ENCODE results near the gene CFAP74. TPM values are rescaled to one million over a fixed set of nuclear protein-coding genes. Genes with fewer than 3 reads are reported as not detected.

CFAP74 gene
- total RNA-seq, 8 experiments from 2014 or later = 0.22 to 3.7 (median 0.46) TPM; not detected in 1

- WGBS, 10 experiments = 27 to 86% (median 76%) methylated on average over 2 to 7 of the region's 10 CpGs; no CpG with 5 or more reads in 4 of the 10 experiments
- no peak overlapping the region for H3K4me3 ChIP-seq
- peak in 2 of 8 experiments; percentile 2 to 4 for ATAC-seq (replicated peaks in 6 of 8)
- peaks cover 0 to 5% of the 10 kb centered on the region in 2 donors for H3K4me1 ChIP-seq (replicated peaks in 1 of 2)
- H3K27ac ChIP-seq = no peak overlapping the region
- in situ Hi-C loops (cut with MboI; ENCODE audit: low pct_unique_long_range_greater_than_20kb in 2 of 9, low sequenced_read_pairs in 9 of 9, unreplicated experiment in 9 of 9) = loop anchor here in 1 of 9 experiments (10.0 kb wide), 1 partner anchor 79 kb away; no protein-coding TSS in a partner anchor
These were observed 38.0 kb downstream of the CFAP74 start for GRCh38 chr1:1965546-1965945.

GRCh38 chr1:1964811-1965210 lies 38.8 kb downstream of the CFAP74 start:
- no peak for ATAC-seq (replicated peaks in 6 of 8)
- Histone ChIP-seq H3K4me1 (replicated peaks in 1 of 2) (peaks cover 0 to 12% of the 10 kb centered on the region in 2 donors), H3K4me3 (no peak overlapping the region), H3K27ac (no peak overlapping the region)
- in situ Hi-C loops (cut with MboI; ENCODE audit: low pct_unique_long_range_greater_than_20kb in 2 of 9, low sequenced_read_pairs in 9 of 9, unreplicated experiment in 9 of 9) = loop anchor here in 1 of 9 experiments (10.0 kb wide), 1 partner anchor 80 kb away; no protein-coding TSS in a partner anchor
- WGBS, 10 experiments = 60 to 93% (median 77%) methylated on average over 2 to 9 of the region's 25 CpGs; no CpG with 5 or more reads in 3 of the 10 experiments

- Histone ChIP-seq H3K4me1 (replicated peaks in 1 of 2) (peaks cover 0 to 14% of the 10 kb centered on the region in 2 donors), H3K27ac (no peak overlapping the region), H3K4me3 (no peak overlapping the region)
- in situ Hi-C loops (cut with MboI; ENCODE audit: low pct_unique_long_range_greater_than_20kb in 2 of 9, low sequenced_read_pairs in 9 of 9, unreplicated experiment in 9 of 9) = loop anchor here in 1 of 9 experiments (10.0 kb wide), 1 partner anchor 81 kb away; no protein-coding TSS in a partner anchor
- no peak for ATAC-seq (replicated peaks in 6 of 8)
- WGBS, 10 experiments = 37 to 90% (median 77%) methylated on average over 3 to 15 of the region's 17 CpGs; no CpG with 5 or more reads in 1 of the 10 experiments
These were observed 40.0 kb downstream of the CFAP74 start for GRCh38 chr1:1963570-1963969.

- Histone ChIP-seq H3K27ac (no peak overlapping the region), H3K4me1 (replicated peaks in 1 of 2) (peaks cover 0 to 14% of the 10 kb centered on the region in 2 donors), H3K4me3 (no peak overlapping the region)
- in situ Hi-C loops (cut with MboI; ENCODE audit: low pct_unique_long_range_greater_than_20kb in 2 of 9, low sequenced_read_pairs in 9 of 9, unreplicated experiment in 9 of 9) = loop anchor here in 1 of 9 experiments (10.0 kb wide), 1 partner anchor 82 kb away; no protein-coding TSS in a partner anchor
- ATAC-seq (replicated peaks in 6 of 8) = no peak
- 13 to 93% (median 74%) methylated on average over 1 to 2 of the region's 2 CpGs; no CpG with 5 or more reads in 4 of the 10 experiments for WGBS, 10 experiments
These were observed 40.8 kb downstream of the CFAP74 start for GRCh38 chr1:1962752-1963151.

- peak in 1 of 8 experiments; percentile 17 for ATAC-seq (replicated peaks in 6 of 8)
- H3K4me1 ChIP-seq (replicated peaks in 1 of 2) = peaks cover 0 to 14% of the 10 kb centered on the region in 2 donors
- H3K27ac ChIP-seq = no peak overlapping the region
- H3K4me3 ChIP-seq = no peak overlapping the region
- in situ Hi-C loops (cut with MboI; ENCODE audit: low pct_unique_long_range_greater_than_20kb in 2 of 9, low sequenced_read_pairs in 9 of 9, unreplicated experiment in 9 of 9) = loop anchor here in 1 of 9 experiments (10.0 kb wide), 1 partner anchor 84 kb away; no protein-coding TSS in a partner anchor
- WGBS, 10 experiments = 0 to 80% (median 71%) methylated on average over 1 to 16 of the region's 17 CpGs
These were observed 42.9 kb downstream of the CFAP74 start for GRCh38 chr1:1960480-1961196.

- Histone ChIP-seq H3K4me3 (no peak overlapping the region), H3K27ac (no peak overlapping the region), H3K4me1 (replicated peaks in 1 of 2) (peaks cover 0 to 14% of the 10 kb centered on the region in 2 donors)
- in situ Hi-C loops (cut with MboI; ENCODE audit: low pct_unique_long_range_greater_than_20kb in 2 of 9, low sequenced_read_pairs in 9 of 9, unreplicated experiment in 9 of 9) = loop anchor here in 1 of 9 experiments (10.0 kb wide), 1 partner anchor 85 kb away; no protein-coding TSS in a partner anchor
- peak; percentile 88 to 98 (median 90) for ATAC-seq (replicated peaks in 6 of 8)
- WGBS, 10 experiments = 0 to 55% (median 4%) methylated on average over 1 to 8 of the region's 23 CpGs; no CpG with 5 or more reads in 3 of the 10 experiments
These were observed 43.6 kb downstream of the CFAP74 start for GRCh38 chr1:1959840-1960479.

- peaks cover 0 to 14% of the 10 kb centered on the region in 2 donors for H3K4me1 ChIP-seq (replicated peaks in 1 of 2)
- 82 to 87% methylated on average over 4 of the region's 12 CpGs; no CpG with 5 or more reads in 8 of the 10 experiments for WGBS, 10 experiments
- no peak overlapping the region for H3K27ac ChIP-seq
- H3K4me3 ChIP-seq = no peak overlapping the region
- in situ Hi-C loops (cut with MboI; ENCODE audit: low pct_unique_long_range_greater_than_20kb in 2 of 9, low sequenced_read_pairs in 9 of 9, unreplicated experiment in 9 of 9) = no loop called here
- peak in 1 of 8 experiments; percentile 4 for ATAC-seq (replicated peaks in 6 of 8)
These were observed 44.1 kb downstream of the CFAP74 start for GRCh38 chr1:1959459-1959839.

DNA sequence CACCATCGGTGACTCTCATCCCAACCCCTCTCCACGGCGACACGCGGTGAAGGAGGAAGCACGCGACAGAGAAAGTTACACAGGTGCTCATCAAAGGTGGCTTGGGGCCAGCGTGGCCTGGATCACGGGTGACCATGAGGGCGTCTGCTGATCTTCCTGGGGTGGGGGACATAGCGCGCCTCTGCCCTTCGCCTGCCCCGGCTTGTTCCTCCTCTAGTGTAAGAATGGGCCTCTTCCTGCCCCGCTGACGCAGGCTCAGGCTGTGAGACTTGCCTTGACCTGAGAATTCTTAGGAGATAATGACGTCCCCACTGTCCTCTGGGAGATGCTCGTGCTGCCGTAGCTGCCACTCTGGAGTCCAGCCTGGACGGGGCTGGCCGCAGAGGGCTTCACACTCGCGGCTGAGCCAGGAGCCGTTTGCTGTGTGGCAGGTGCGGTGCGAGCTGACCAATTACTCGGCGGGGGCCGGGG lies 45.5 kb downstream of the CFAP74 start:
- Histone ChIP-seq H3K4me3 (no peak overlapping the region), H3K4me1 (replicated peaks in 1 of 2) (peaks cover 0 to 14% of the 10 kb centered on the region in 2 donors), H3K27ac (no peak overlapping the region)
- in situ Hi-C loops (cut with MboI; ENCODE audit: low pct_unique_long_range_greater_than_20kb in 2 of 9, low sequenced_read_pairs in 9 of 9, unreplicated experiment in 9 of 9) = no loop called here
- ATAC-seq (replicated peaks in 6 of 8) = no peak
- WGBS, 10 experiments = 86 to 100% (median 91%) methylated on average over 1 to 22 of the region's 29 CpGs; no CpG with 5 or more reads in 4 of the 10 experiments

DNA sequence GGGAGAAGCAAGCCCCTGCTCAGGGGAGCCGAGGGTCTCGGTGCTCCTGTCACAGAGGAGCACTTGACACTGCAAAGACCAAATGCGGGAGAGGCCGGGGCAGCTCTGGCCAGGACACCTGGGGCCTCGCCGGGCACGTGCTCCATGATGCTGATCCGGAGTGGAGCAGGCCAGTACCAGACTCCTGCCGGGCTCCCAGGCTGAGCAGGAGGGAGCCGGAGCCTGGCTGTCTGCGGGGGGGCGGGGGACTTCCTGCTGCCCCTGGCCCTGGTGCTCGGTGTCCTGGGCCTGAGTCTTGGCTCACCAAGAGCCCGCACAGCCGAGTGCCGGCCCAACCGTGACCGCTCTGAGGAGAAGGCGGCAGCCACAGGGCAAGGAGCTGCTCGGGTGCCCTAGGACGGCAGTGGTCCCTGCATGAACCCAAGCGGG lies 46.0 kb downstream of the CFAP74 start:
- Histone ChIP-seq H3K4me3 (no peak overlapping the region), H3K4me1 (replicated peaks in 1 of 2) (peaks cover 0 to 14% of the 10 kb centered on the region in 2 donors), H3K27ac (no peak overlapping the region)
- in situ Hi-C loops (cut with MboI; ENCODE audit: low pct_unique_long_range_greater_than_20kb in 2 of 9, low sequenced_read_pairs in 9 of 9, unreplicated experiment in 9 of 9) = no loop called here
- no peak for ATAC-seq (replicated peaks in 6 of 8)
- WGBS, 10 experiments = 84 to 100% (median 94%) methylated on average over 2 to 7 of the region's 22 CpGs; no CpG with 5 or more reads in 5 of the 10 experiments

DNA sequence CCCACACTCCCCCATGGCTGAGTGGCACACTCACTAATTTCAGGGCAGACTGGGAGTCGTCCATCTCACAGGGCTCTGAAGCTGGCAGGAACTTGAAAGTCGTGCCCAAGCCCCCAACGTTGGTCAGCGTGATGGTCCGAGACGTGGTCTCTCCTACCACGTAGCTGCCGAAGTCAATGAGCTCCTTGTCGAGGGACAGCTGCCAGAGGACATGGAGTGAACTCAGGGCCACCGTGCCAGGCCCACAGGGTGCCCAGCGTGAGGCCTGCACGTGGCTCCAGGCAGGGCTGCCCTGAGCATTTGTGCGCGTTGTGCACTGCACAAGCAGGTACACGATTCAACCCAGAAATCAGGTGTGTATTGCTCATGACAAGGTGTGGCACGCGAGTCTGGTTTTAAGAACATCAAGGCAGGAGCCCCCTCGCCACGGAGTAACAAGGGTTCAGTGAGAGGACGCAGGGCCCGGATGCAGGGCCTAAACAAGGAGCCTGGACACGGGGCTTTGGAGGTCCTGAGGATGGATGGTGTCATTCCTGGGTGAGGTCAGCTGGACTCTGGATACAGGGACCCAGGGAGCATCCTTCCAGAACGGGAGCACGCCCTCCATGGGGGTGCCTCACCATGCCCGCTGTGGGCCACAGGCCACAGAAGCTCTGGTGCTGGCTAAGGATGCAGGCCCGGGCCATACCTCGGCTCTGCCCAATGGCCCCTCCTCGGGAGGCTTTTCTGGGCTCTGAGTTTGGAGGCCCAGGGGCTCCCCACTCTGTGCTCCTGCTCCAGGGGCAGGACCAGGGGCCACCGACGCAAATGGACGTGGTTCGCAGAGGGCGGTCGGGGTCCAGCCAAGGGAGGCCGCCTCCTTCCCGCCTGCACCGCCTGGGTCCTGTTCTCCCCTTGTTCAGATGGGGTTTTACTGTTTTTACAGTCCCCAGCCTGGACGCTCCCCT lies 46.7 kb downstream of the CFAP74 start:
- peaks cover 0 to 14% of the 10 kb centered on the region in 2 donors for H3K4me1 ChIP-seq (replicated peaks in 1 of 2)
- no peak overlapping the region for H3K27ac ChIP-seq
- no peak for ATAC-seq (replicated peaks in 6 of 8)
- in situ Hi-C loops (cut with MboI; ENCODE audit: low pct_unique_long_range_greater_than_20kb in 2 of 9, low sequenced_read_pairs in 9 of 9, unreplicated experiment in 9 of 9) = no loop called here
- 60 to 92% (median 74%) methylated on average over 1 to 17 of the region's 38 CpGs; no CpG with 5 or more reads in 4 of the 10 experiments for WGBS, 10 experiments
- H3K4me3 ChIP-seq = no peak overlapping the region

- no peak for ATAC-seq (replicated peaks in 6 of 8)
- peaks cover 0 to 14% of the 10 kb centered on the region in 2 donors for H3K4me1 ChIP-seq (replicated peaks in 1 of 2)
- in situ Hi-C loops (cut with MboI; ENCODE audit: low pct_unique_long_range_greater_than_20kb in 2 of 9, low sequenced_read_pairs in 9 of 9, unreplicated experiment in 9 of 9) = no loop called here
- 70 to 90% (median 84%) methylated on average over 2 to 6 of the region's 7 CpGs; no CpG with 5 or more reads in 6 of the 10 experiments for WGBS, 10 experiments
- H3K27ac ChIP-seq = no peak overlapping the region
- H3K4me3 ChIP-seq = no peak overlapping the region
These were observed 47.5 kb downstream of the CFAP74 start for GRCh38 chr1:1956101-1956500.

DNA sequence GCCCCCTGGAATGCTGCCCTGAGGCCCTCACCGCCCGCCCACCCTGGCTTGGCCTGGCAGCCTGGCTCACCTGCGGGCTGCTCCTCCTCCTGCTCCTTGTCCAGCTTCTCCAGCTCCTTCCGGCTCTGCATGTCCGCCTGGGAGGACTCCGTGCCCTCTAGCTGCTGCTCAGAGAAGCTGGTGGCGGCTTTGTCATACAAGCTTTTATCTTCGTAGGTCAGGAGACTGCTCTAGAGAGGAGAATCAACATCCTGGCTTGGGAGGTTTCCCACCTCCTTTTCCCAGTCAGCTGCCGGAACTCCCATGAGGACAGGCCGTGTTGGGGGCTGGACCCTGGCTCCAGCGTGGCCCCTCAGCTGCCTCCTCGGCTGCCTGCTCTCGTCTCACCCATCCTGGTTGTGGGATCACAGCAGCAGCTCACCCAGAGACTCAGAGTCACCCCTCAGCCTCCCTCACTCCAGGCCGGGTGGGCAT lies 47.9 kb downstream of the CFAP74 start:
- 17 to 74% (median 58%) methylated on average over 1 to 11 of the region's 14 CpGs; no CpG with 5 or more reads in 4 of the 10 experiments for WGBS, 10 experiments
- H3K27ac ChIP-seq = no peak overlapping the region
- peak in 1 of 8 experiments; percentile 8 for ATAC-seq (replicated peaks in 6 of 8)
- in situ Hi-C loops (cut with MboI; ENCODE audit: low pct_unique_long_range_greater_than_20kb in 2 of 9, low sequenced_read_pairs in 9 of 9, unreplicated experiment in 9 of 9) = no loop called here
- H3K4me3 ChIP-seq = no peak overlapping the region
- peaks cover 0 to 10% of the 10 kb centered on the region in 2 donors for H3K4me1 ChIP-seq (replicated peaks in 1 of 2)

All from motor neuron (in vitro differentiated cells).